GM20000 (cell line): ENCODE measurements around the gene SLC41A3.

Experiments used
- DNase-seq: peaks from one replicate; pipeline ENCODE4 v3.0.0; 2012; ENCODE audit warnings: low spot score
- TF ChIP-seq, protein P1 (sequence below): IDR thresholded peaks from 2 replicates; pipeline ENCODE4 v1.5.1; 2012; ENCODE audit warnings: mild to moderate bottlenecking, control low read depth; ENCODE audit errors: extremely low read depth, missing control alignments

Gene SLC41A3

DNA sequence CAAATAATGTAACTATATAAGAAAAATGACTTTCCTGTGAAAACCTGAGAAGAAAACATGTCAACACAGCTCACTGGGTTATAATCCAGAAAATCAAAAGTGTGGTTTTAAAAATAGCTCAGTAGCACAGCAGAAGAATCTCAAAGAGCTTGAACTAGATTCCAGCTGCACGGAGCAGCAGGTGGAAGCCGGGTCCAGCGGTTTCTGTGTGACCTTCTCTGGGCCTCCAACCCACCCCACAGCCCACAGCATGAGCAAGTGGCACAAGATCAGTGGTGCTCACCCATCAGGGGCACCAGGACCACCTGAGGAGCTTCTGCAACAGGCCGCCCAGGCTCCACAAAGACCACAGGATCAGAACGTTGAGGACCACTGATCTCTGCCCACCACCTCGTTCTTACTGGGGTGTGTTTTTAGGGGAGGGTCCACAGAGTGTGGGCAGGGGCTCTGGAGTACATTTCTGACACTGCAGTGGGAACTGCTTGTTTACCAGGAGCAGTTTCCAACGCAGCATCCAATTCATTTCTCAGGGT lies 23.2 kb downstream of the SLC41A3 start:
- DNase-seq: no peak
- TF ChIP-seq, protein P1, sequence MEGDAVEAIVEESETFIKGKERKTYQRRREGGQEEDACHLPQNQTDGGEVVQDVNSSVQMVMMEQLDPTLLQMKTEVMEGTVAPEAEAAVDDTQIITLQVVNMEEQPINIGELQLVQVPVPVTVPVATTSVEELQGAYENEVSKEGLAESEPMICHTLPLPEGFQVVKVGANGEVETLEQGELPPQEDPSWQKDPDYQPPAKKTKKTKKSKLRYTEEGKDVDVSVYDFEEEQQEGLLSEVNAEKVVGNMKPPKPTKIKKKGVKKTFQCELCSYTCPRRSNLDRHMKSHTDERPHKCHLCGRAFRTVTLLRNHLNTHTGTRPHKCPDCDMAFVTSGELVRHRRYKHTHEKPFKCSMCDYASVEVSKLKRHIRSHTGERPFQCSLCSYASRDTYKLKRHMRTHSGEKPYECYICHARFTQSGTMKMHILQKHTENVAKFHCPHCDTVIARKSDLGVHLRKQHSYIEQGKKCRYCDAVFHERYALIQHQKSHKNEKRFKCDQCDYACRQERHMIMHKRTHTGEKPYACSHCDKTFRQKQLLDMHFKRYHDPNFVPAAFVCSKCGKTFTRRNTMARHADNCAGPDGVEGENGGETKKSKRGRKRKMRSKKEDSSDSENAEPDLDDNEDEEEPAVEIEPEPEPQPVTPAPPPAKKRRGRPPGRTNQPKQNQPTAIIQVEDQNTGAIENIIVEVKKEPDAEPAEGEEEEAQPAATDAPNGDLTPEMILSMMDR: no peak

DNA sequence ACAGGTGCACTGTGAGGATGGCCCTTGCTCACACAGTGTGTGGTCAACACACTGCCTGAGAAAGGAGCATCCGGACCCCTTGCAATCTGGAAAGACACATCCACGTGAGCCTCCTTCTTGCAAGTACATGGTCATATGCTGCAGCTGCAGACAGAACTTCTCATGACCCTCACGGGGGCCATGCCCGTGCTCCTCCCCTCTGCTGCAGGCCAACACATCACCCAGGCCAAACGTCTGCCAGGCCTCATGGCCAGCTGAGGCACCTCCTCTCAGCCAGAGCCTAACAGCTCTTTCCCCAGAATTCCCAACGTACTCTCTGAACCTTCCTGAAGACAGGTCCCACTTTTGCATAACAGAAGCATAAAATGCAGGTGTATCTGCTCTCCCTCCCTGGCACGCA lies 25.3 kb downstream of the SLC41A3 start:
- TF ChIP-seq, protein P1: no peak
- DNase-seq: no peak

DNA sequence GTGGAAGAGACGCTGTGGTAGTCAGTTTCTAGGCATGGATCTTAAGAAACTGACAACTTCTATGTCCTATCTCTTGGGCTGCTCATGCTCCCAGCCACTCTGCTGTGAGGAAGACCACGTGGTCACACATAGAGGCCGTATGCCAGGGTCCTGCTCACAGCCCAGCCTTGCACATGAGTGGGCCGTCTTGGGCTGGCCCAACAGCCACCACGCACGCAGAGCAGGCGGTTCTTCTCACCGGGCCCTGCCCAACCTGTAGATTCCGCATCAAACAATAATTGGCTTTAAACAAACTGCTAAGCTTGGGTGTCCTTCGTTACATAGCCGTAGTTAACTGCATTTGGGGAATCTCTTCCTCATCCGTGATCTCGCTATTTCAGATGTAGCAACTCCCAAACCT lies 26.0 kb downstream of the SLC41A3 start:
- DNase-seq: no peak
- TF ChIP-seq, protein P1: no peak

DNA sequence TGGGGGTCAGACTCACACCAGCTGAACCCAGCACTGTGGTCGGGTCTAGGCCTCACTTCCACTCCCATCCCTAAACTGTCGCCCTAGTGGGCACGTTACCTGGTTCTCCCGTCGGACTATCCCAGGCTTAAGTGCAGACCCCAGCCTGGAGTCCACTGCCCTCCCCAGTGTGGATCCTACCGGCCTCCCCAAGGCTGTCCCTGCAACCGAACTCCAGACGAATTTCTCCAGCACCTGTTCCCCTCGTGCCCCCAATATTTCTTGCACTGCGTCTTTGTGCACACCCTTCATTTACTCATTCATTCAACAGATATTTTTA lies 26.5 kb downstream of the SLC41A3 start:
- DNase-seq: no peak

DNA sequence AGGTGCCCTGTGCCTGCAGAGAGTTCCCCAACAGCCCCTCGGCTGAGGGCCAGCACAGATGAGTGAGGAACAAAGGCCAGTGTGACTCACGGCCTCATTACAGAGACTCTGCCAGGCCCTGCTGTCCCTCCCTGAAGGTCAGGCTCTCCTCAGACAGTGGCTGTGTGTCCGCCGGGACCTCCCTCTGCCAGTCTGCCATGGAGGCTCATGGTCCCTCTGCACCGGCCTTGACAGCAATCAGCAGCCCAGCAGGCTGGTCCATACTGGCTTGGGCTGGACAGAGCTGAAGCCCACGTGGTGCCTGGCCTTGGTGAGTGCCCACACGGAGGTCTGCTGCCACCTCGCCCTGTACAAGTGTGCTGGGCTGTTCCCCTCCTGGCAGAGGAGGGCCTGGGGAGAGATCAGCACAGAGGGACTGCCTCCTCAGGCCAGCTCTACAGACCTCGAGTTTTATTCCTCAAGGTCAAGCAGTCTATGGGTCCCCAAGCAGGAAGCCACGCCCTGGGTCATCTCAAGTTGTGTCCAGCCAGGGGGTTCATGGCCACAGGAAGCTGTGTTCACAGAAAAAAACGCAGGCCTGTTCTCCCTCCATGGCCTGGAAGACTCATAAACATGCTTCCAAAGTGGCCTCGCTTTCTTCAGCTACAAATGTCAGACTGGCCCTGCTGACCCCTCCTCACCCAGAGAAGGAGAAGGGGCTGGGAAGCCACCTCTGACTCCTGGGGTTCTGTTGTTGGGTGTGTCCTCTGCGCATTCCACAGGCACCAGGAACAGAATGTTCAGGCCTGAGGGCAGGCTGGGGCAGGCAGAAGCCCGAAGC lies 27.0 kb downstream of the SLC41A3 start:
- TF ChIP-seq, protein P1: no peak
- DNase-seq: no peak

More for the DNA sequence above, 26.5 kb downstream of the SLC41A3 start:
- TF ChIP-seq, protein P1: no peak

DNA sequence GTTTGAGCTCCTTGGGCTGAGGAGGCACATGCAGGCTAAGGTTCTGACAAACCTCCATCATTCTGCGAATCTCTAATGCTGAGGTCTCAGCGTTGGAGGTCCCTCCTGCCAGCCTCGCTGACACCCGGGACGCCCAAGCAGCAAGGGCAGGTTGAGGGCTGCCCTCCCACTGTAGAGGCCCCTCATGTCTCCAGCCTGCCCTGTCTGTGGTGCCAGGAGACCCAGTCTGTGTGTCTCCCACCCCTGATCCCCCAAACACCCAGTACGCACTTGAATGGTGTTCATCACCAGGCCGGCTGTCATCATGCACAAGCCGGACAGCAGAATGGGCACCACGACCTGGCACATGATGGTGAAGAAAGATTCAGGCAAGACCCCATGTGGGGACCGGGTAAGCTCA lies 27.8 kb downstream of the SLC41A3 start:
- DNase-seq: no peak
- TF ChIP-seq, protein P1: no peak

DNA sequence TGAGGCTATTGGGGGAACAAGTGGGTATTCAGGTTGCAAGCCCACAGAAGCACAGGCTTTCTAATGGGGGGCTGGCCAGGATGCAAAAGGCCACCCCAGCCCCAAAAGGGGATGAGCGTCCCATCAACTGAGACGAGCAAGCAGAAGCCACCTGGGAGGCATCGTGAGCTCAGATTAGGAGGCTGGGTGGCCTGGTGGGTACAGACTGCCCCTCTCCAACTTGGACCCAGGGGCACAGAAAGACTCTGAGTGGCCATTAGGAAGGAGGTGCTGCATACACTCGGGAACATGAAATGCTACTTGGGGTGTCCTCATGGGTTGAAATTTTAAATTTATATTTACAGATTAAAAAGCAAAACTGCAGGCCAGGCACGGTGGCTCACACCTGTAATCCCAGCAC lies 29.1 kb downstream of the SLC41A3 start:
- no peak for DNase-seq
- TF ChIP-seq, protein P1: no peak
